SK-N-SH (cell line): Measurements from ENCODE around the gene MYO15B.

ENCODE experiments used
- ELF1 ChIP-seq: IDR thresholded peaks from 2 replicates; pipeline ENCODE4 v1.4.0; 2012
- GATA2 ChIP-seq: sonication (generic); formaldehyde crosslinking; IDR thresholded peaks from 2 replicates; pipeline ENCODE4 v1.5.0; 2020; ENCODE audit warnings: mild to moderate bottlenecking, missing genetic modification reagents
- POLR2AphosphoS5 ChIP-seq: IDR thresholded peaks from 2 replicates; pipeline ENCODE4 v1.6.1; 2012; ENCODE audit warnings: low read depth, low read length
- RAD21 ChIP-seq: IDR thresholded peaks from 2 replicates; pipeline ENCODE4 v1.6.1; 2012; ENCODE audit warnings: mild to moderate bottlenecking, low read length
- RFX5 ChIP-seq: IDR thresholded peaks from 2 replicates; pipeline ENCODE4 v1.6.1; 2012; ENCODE audit warnings: mild to moderate bottlenecking, improper control_type of control experiment, low read length
- SIN3A ChIP-seq: IDR thresholded peaks from 2 replicates; pipeline ENCODE4 v1.6.1; 2012; ENCODE audit warnings: low read depth, mild to moderate bottlenecking, low read length, moderate library complexity, borderline replicate concordance
- TAF1 ChIP-seq: IDR thresholded peaks from 2 replicates; pipeline ENCODE4 v1.6.1; 2012; ENCODE audit warnings: low read depth, mild to moderate bottlenecking, low read length, moderate library complexity, borderline replicate concordance
- TEAD4 ChIP-seq: IDR thresholded peaks from 2 replicates; pipeline ENCODE4 v1.4.0; 2012; ENCODE audit warnings: mild to moderate bottlenecking, borderline replicate concordance; ENCODE audit not compliant: insufficient read depth
- YY1 ChIP-seq: IDR thresholded peaks from 2 replicates; pipeline ENCODE4 v1.4.0; 2012; ENCODE audit warnings: low read depth, mild to moderate bottlenecking
- TF ChIP-seq, protein P1 (sequence below): fragments of 200-600 bp; sonication (generic); IDR thresholded peaks from 2 replicates; pipeline ENCODE4 v1.6.1; 2017; ENCODE audit warnings: antibody characterized with exemption, mild to moderate bottlenecking, moderate library complexity
- TF ChIP-seq, protein P2 (sequence below): IDR thresholded peaks from 2 replicates; pipeline ENCODE4 v1.6.1; 2012; ENCODE audit warnings: mild to moderate bottlenecking, low read depth, low read length, moderate library complexity
- TF ChIP-seq, protein P3 (sequence below): IDR thresholded peaks from 2 replicates; pipeline ENCODE4 v1.4.0; 2012; ENCODE audit warnings: low read depth
- TF ChIP-seq, protein P4 (sequence below): IDR thresholded peaks from 2 replicates; pipeline ENCODE4; 2012
- TF ChIP-seq, protein P5 (sequence below): fragments of 150-350 bp; IDR thresholded peaks from 2 replicates; pipeline ENCODE4 v1.6.1; 2017; ENCODE audit warnings: antibody characterized with exemption, low read length, low read depth, borderline replicate concordance

DNA sequence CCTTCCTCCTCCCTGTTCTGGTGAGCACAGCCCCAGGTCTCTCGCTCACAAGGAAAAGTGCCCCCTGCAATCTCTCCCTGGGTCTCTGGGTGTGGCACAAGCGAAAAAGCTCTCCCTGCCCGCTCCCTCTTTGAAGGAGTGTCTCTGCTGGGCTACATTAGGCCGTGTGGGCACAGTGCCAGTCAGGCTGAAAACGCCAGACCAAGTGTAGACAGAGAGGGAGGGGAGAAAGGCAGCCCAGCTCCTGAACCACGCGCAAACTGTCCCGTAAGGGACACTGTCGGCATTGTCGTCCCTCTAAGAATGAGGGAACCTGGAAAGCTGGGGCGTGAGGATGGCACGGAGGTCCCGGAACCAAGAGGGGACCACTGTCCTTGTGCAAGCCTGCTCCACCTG lies 49.5 kb downstream of the MYO15B start:
- TF ChIP-seq, protein P1, sequence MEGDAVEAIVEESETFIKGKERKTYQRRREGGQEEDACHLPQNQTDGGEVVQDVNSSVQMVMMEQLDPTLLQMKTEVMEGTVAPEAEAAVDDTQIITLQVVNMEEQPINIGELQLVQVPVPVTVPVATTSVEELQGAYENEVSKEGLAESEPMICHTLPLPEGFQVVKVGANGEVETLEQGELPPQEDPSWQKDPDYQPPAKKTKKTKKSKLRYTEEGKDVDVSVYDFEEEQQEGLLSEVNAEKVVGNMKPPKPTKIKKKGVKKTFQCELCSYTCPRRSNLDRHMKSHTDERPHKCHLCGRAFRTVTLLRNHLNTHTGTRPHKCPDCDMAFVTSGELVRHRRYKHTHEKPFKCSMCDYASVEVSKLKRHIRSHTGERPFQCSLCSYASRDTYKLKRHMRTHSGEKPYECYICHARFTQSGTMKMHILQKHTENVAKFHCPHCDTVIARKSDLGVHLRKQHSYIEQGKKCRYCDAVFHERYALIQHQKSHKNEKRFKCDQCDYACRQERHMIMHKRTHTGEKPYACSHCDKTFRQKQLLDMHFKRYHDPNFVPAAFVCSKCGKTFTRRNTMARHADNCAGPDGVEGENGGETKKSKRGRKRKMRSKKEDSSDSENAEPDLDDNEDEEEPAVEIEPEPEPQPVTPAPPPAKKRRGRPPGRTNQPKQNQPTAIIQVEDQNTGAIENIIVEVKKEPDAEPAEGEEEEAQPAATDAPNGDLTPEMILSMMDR = no peak
- no peak for TF ChIP-seq RFX5
- TF ChIP-seq TAF1 = no peak
- TF ChIP-seq, protein P2, sequence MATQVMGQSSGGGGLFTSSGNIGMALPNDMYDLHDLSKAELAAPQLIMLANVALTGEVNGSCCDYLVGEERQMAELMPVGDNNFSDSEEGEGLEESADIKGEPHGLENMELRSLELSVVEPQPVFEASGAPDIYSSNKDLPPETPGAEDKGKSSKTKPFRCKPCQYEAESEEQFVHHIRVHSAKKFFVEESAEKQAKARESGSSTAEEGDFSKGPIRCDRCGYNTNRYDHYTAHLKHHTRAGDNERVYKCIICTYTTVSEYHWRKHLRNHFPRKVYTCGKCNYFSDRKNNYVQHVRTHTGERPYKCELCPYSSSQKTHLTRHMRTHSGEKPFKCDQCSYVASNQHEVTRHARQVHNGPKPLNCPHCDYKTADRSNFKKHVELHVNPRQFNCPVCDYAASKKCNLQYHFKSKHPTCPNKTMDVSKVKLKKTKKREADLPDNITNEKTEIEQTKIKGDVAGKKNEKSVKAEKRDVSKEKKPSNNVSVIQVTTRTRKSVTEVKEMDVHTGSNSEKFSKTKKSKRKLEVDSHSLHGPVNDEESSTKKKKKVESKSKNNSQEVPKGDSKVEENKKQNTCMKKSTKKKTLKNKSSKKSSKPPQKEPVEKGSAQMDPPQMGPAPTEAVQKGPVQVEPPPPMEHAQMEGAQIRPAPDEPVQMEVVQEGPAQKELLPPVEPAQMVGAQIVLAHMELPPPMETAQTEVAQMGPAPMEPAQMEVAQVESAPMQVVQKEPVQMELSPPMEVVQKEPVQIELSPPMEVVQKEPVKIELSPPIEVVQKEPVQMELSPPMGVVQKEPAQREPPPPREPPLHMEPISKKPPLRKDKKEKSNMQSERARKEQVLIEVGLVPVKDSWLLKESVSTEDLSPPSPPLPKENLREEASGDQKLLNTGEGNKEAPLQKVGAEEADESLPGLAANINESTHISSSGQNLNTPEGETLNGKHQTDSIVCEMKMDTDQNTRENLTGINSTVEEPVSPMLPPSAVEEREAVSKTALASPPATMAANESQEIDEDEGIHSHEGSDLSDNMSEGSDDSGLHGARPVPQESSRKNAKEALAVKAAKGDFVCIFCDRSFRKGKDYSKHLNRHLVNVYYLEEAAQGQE = no peak
- no peak for TF ChIP-seq TEAD4
- no peak for TF ChIP-seq RAD21
- no peak for TF ChIP-seq YY1
- TF ChIP-seq, protein P3, sequence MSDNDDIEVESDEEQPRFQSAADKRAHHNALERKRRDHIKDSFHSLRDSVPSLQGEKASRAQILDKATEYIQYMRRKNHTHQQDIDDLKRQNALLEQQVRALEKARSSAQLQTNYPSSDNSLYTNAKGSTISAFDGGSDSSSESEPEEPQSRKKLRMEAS = no peak
- TF ChIP-seq, protein P4, sequence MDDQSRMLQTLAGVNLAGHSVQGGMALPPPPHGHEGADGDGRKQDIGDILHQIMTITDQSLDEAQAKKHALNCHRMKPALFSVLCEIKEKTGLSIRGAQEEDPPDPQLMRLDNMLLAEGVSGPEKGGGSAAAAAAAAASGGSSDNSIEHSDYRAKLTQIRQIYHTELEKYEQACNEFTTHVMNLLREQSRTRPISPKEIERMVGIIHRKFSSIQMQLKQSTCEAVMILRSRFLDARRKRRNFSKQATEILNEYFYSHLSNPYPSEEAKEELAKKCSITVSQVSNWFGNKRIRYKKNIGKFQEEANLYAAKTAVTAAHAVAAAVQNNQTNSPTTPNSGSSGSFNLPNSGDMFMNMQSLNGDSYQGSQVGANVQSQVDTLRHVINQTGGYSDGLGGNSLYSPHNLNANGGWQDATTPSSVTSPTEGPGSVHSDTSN = no peak
- no peak for TF ChIP-seq POLR2AphosphoS5
- TF ChIP-seq, protein P5, sequence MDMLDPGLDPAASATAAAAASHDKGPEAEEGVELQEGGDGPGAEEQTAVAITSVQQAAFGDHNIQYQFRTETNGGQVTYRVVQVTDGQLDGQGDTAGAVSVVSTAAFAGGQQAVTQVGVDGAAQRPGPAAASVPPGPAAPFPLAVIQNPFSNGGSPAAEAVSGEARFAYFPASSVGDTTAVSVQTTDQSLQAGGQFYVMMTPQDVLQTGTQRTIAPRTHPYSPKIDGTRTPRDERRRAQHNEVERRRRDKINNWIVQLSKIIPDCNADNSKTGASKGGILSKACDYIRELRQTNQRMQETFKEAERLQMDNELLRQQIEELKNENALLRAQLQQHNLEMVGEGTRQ = no peak
- TF ChIP-seq SIN3A = no peak
- no peak for TF ChIP-seq ELF1
- no peak for TF ChIP-seq GATA2
